Stimulated activated CD4-positive, alpha-beta T cell treated with anti-CD3 and anti-CD28 coated beads, Interleukin-15, amount 100 ng/mL, for 1 hour (primary cell): ENCODE data around the gene SAMD8.
A peak's percentile ranks its signal among the peaks of the same experiment; 100 is the strongest.
"Not testable (repeated sequence)": the region's sequence is repeated elsewhere in the genome, so short reads cannot be mapped to it uniquely, and the experiment has no call there.

Source experiments
- DNase-seq, 2 donors: peaks; one replicate each; pipeline ENCODE4 v3.0.0-alpha.2; 2020; ENCODE audit warnings: low read depth in 1 of 2, low spot score in 1 of 2

Gene SAMD8

DNA sequence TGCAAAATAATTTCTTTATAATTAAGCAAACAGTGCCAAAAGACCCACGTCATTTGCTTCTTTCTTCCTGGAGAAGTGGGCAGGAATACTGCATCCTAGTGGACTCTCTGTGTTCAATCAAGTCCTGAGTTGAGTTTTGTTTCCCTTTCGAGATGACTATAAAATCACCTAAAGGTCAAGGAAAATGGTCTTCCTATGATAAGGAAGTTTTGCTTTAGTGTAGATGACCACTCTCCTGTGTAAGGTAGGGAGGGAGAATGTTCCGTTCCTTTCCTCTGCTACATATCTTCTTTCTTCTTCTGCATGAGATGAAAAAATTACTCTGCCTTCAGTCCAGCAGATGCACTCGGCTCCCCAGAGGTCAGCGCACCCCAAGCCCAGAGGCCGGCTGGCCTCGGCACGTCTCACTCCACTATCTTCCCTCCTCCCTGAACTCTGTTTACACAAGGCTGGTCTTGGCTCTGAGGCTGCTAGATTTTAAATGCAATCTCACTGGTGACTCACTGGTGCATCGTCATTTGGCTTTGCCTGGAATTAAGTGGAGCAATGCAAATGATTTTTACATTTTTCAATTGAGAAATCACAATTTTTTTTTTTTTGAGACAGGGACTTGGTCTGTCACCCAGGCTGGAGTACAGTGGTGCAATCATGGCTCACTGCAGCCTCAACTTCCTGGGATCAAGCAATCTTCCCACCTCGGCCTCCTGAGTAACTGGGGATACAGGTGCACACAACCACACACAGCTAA lies 80.5 kb downstream of the SAMD8 start:
- no peak for DNase-seq

DNA sequence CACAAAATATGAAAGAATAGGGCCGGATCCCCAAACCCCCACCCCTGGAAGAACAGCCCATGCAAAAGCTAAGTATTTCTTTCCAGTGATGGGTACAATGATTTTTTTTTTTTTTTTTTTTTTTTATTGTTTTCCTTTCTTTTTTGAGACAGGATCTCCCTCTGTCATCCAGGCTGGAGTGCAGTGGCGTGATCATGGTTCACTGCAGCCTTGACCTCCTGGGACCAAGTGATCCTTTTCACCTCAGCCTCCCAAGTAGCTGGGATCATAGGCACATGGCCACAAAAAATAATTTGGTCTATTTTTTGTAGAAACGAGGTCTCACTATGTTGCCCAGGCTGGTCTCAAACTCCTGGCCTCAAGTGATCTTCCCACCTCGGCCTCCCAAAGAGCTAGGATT lies 83.2 kb downstream of the SAMD8 start:
- not testable (repeated sequence) for DNase-seq

DNA sequence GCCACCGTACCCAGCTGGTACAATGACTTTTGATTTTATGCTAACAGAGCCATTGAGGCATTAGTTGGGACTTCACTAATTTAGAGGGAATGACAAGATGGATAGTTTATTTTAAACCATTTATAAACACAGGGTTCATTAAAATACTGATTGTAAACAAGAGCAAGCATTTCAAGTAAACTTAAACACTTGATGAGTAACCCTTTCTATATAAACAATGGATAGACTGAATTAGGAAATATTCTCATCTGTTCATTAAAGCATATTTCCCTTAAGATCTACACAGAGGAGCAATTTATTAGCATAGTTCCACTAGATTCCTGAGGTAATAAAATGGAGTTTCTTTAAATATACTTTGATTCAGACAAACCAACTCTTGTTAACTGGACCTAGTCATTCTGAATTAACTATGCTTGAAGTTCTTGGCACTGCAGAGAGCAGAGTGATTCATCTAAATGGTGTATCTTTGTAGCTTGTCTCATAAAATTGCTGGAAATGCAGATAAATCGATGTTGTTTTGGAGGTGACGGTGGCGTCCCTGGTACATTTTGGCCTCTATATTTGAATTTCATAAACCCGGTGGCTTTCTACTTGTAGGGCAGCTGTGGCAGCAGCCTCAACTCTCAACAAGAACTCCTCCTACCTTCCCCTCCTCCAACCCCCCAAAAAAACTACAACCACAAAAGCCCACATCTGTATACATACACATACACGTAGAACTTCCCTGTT lies 83.7 kb downstream of the SAMD8 start:
- DNase-seq, result no peak

DNA sequence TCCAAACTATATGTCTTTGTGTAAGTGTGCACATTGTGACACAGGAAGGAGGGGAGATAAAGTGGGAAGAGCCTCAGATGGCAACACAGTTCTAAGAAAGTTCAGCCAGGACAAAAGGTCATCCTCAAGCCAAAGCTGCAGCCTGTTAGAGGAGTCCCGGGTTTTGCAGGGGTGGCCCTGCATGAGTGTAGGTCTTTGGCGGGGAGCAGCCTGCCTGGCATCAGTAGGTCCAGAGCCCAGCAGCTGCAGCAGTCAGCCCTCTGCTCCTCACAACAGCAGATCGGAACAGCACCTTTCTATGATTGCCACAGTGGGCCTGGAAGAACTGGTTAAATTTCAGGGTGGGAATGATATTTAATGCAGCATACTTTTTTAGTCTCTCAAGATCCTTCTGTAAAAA lies 85.6 kb downstream of the SAMD8 start:
- DNase-seq, result no peak

DNA sequence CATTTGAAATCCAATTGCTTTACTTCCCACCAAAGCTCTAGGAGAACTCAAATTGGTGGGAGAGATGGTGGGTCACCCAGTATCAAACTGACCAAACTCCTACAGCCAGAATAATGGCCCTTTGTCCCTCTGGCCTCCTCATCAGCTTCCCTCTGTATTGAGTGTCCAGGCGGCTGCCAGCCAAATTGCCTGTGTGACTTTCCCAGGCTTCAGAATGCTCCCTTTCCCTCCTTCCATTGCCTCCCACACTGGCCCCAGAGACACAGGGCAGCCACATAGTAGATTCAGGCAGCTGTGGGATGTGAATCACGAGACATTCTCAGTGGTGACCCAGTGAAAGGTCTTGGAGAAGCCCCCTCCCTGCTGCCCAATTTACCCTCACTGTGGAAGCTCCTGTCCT lies 86.5 kb downstream of the SAMD8 start:
- no peak for DNase-seq

DNA sequence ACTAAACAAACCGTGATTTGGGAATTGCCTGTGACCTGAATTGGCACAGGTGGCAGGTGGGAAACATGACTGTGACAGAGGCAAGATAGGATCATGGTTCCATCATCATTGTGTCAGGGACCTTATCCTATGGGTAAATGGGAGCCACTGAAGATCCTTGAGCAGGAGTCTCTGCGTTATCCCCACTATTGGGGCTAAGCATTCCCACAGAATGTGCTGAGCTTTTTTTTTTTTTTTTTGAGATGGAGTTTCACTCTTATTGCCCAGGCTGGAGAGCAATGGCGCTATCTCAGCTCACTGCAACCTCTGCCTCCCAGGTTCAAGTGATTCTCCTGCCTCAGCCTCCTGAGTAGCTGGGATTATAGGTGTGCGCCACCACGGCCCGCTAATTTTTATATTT lies 88.5 kb downstream of the SAMD8 start:
- DNase-seq, result not testable (repeated sequence)

DNA sequence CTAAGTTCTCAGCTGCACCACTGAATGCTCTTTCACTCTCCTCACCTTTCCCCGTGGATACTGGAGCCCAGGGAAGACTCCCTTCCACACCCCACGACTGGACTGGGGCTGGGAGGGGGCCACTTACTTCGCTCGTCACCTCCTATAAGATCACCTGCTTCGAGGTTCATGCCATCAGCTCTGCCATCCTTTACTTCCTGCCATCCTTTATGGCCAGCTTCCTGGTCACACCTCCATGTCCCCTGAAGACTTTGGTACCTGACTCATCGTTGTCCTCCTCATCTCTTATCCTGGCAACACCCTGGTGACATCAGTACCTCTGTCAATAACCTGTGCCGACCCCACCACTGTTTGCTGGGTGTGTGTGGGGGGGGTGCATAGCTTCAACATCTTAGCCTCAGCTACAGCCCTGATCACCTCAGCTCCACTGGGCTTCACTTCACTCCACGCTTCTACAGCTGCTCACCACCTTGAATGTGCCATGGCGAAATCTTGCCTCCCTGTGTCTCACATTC lies 90.4 kb downstream of the SAMD8 start:
- no peak for DNase-seq

DNA sequence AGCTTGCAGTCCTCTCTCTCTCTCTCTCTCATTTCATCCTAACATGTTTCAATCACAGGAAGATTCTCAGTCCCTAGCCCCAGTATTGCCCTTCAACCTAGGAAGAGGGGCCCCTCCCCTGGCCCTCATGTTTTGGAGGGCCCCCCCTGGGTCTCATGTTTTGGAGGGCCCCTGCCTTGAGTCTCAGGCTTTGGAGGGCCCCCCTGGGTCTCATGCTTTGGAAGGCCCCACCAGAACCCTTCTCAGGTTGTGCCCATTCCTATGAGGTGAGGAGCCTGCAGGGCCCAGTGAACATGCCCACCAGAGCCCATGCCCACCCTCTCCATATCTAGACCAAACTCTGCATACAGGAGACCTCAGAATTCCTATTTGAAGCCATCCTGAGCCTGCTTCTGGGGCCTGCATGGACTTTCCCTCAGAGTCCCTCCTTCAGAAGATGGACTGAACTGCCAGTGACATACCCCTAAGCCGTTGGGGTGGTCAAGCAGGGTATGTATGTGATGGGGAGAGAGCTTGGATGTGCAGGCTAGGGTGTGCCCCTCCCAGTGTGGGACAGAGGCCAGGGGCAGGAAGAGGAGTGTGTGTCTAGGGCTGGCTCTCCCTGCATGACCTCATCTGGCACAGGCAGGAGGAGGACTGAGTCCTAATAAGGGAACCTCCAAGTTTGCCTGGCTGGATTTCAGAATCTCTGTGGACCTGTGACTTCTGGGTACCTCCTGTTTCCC lies 91.0 kb downstream of the SAMD8 start:
- DNase-seq, result no peak

DNA sequence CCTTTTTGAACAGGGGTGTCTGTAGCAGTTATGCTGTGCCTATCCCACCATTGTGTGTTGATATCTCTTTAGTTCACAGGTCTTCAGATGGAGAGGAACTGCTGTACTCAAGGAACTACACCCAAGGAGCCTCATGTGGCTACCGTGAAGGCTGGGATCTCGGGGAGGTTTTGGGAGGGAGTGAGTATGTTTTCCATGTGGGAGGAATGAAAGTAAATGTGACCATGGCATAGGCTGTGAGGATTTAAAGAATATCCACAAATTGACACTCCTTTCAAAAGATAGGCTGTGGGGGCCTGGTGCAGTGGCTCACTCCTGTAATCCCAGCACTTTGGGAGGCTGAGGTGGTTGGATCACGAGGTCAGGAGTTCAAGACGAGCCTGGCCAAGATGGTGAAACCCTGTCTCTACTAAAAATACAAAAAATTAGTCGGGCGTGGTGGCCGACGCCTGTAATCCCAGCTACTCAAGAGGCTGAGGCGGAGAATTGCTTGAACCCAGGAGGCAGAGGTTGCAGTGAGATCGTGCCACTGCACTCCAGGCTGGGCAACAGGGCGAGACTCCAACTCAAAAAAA lies 91.7 kb downstream of the SAMD8 start:
- DNase-seq, result not testable (repeated sequence)

DNA sequence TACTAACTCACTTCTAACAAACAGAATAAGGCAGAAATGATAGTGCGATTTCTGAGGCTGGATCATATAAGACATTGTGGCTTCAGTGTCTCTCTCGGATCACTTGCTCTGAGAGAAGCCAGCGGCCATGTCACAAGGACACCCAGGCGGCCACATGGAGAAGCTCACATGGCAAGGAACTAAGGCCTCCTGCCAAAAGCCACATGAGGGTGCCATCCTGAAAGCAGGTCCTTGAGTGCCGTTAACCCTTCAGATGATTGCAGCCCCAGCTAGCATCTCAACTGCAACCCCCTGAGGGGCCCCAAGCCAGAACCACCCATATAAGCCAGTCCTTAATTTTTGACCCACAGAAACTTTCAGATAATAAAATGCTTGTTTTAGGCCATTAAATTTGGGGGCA lies 92.3 kb downstream of the SAMD8 start:
- no peak for DNase-seq

DNA sequence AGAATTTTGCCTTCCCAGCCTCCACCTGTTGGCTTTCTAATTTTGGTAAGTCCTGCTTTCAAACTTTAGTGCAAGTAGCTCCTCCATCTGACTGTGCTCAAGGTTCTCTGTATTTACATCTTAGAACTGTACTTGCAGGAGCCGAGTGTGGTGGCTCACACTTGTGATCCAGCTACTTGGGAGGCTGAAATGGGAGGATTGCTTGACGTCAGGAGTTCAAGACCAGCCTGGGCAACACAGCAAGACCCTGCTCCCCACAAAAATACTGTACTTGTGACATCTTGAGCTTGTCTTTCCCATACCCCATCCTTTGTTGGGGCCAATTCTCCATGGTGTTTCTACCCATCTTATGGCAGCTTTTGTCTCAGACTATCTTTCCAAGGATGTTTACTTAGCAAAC lies 94.5 kb downstream of the SAMD8 start:
- DNase-seq, result no peak

DNA sequence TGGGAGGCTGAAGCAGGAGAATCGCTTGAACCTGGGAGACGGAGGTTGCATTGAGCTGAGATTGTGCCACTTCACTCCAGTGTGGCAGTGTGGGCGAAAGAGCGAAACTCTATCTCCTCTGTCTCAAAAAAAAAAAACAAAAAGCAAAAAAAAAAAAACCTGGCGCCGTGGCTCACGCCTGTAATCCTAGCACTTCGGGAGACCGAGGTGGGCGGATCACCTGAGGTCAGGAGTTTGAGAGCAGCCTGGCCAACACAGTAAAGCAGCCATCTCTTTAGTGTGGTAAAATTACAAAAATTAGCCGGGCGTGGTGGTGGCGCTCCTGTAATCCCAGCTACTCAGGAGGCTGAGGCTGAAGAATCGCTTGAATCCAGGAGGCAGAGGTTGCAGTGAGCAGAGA lies 95.2 kb downstream of the SAMD8 start:
- not testable (repeated sequence) for DNase-seq

DNA sequence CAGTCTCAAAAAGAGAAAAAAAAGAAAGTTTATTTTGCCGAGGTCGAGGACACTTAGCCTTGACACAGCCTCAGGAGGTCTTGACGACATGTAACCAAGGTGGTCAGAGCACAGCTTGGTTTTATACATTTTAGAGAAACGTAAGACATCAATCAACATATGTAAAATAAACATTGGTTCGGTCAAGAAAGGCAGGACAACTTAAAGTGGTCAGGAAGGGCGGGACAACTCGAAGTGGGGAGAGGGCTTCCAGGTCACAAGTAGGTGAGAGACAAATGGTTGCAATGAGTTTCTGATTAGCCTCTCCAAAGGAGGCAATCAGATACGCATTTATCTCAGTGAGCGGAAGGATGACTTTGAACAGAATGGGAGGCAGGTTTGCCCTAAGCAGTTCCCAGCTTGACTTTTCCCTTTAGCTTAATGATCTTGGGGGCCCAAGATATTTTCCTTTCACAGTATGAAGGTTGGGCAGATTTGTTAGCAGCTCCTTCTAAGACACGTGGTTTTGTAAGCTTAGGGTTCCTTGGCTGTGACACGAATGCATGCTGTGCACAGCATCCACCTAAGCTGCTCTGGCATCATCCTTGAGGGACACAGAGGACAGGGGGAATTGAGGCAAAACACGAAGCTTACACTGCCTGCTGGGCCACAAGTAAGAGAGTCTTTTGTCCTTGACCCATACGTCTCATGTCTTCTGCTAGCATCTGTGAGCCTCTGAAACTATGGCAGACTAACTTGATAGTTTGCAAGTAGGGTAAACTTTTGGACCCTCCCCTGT lies 95.8 kb downstream of the SAMD8 start:
- DNase-seq, result no peak

DNA sequence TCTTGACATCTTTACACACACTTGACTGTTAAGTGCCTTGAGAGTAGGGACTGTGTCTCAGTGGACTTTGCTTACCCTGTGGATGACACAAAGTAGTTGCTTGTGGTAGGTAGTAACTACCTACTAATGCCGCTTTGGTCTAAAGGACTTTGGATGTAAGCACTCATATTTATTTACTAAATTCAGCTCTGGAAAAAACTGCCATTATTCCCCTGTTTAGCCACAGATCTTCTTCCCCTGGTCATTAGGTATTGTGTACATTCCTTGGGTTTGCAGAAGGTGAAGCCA lies 96.3 kb downstream of the SAMD8 start:
- no peak for DNase-seq

DNA sequence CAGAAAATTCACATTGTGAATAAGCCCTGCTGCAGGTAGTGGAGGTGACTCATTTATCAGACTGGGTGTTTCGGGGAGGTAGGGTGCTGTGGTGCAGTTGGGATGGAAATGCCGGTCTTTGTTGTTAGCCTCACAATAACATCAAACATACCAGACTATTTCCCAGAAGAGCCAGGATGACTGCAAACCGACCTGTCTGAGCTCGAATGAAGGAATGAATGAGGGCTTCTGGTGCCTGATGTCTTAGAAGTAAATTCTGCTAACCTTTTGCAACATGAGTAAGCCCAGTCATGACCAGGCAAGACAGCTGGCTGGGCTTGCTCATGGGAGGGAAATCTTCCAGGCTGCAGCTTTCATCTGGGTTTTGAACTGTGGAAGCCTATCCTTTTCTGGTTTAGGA lies 96.7 kb downstream of the SAMD8 start:
- no peak for DNase-seq

DNA sequence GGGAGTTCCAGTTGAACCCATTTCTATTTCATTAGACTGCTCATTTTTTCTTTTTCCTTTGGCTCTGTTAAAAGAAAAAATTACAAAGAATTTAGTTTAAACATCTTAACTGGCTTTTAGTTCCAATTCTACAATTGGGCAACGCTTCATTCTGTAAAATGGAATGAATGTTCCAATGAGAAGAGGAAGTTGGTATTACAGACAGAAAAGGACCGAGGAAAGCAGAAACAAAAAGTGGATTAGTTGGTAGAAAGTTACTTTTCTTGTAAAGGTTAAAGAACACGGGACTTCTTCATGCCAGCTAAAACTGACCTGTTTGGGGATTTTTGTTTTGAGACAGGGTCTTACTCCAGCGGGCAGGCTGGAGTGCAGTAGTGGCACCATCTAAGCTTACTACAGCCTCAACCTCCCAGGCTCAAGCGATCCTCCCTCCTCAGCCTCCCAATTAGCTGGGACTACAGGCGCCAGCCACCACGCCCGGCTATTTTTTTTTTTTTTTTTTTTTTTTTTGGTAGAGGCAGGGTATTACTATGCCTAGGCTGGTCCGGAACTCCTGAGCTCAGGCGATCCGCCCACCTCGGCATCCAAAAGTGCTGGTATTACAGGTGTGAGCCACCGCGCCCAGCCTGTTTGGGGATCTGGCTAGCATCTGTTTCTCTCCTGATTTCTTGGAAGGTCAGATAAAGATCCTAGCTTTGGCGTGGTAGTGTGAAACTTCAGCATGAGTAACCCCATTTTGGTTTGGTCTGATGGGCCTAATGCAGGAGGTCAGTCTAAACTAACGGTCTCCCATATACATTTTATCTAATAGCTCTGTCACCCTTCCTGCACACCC lies 97.8 kb downstream of the SAMD8 start:
- no peak for DNase-seq

DNA sequence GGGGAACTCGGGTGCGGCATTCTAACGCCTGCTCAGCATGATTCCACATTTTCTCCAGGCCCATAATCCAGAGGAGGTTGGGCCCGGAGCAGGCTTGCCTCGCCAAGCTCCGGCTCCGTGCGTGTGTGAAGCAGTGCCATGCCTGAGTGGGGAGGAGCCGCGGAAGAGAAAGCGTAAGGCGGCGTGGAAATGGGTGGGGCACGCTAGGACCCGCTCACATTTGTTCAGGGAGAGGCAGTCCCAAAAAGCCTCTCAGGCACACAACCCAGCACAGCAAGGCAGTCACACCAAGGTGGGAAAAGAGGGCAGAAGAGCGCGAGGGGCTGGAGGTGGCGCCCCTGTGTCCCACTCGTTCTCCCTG lies 98.4 kb downstream of the SAMD8 start:
- DNase-seq, result peak; percentile 53 to 57

DNA sequence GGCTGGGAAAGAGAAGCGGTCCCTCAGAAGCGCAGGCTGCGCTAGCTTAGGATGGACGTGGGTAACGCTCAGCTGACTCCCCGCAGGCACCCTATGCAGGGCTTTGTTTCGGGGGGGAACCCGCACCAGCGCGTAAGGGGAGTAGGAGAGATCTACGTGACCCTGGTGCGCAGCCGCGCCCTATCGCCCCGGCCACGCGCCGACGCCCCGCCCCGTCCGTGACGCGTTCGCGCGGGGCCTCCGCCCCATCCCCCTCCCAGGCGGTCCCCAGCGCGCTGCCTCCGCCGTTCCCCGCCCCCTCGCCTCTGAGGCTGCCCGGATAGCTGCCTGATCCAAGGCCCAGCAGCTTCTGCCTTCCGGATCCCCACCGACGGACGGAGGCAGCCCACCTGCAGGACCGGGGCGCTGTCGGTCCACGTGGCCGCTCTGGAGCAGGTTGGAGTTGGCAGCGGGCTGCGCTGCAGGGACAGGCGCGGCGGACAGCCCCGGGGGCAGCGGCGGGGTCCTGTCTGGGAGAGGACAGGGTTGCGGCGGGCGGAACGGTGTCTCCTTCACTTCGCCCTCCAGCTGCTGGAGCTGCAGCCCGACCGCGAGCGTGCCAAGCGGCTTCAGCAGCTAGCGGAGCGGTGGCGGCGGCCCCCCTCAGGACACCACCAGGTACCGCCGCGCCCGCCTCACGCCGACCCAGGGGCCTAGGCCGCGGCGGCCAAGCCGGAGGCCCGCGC lies 99.0 kb downstream of the SAMD8 start, which contains the start of gene VDAC2:
VDAC2 (plus strand) TSS at position 515 of the 725 bp plus-strand sequence. CDS start 363 bp downstream, outside the sequence.
- peak; percentile 95 to 96 for DNase-seq

DNA sequence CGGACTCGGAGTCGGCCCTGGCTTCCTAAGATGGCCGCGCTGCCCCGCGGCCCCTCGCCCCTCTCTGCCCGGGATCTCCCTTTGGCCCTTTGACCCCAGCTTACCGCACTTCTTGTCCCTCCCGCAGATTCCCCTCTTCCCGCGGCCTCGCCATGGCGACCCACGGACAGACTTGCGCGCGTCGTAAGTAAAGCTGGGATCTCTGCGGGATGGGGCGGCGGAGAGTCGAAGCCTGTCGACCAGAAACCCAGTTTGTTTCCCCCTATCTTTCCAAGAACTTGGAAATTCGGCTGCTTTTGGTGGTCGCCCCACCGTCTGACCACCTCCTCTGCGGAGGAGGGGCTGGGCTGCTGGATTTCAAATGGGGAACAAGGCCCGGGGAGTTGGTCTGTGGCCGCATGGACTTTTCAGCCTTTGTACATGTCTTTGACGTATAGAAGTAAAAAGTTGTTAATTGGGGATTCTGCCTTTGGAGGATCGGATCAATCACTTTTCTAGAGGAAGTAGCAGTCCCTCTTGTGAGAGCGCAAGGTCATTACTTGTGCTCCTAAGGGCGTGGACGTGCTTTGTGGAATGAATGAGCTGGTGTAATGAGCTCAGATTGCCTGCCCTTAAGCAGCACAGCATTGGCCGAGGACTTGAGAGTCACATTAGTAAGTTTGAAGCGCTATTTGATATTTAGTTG lies 99.7 kb downstream of the SAMD8 start:
- DNase-seq, result no peak
